GM18499 (cell line): ENCODE measurements around the gene KLHL41.
"Not testable (repeated sequence)": the region's sequence is repeated elsewhere in the genome, so short reads cannot be mapped to it uniquely, and the experiment has no call there.

ENCODE experiments used
- ATAC-seq: cut with Tn5 transposase; IDR thresholded peaks from one replicate; pipeline ENCODE4 v1.9.1; 2021; ENCODE audit warnings: moderate number of reproducible peaks; ENCODE audit not compliant: insufficient read depth, unreplicated experiment

Gene KLHL41

GRCh38 chr2:169570752-169571151 is 61.2 kb downstream of the KLHL41 start:
- ATAC-seq: not testable (repeated sequence)

- no peak for ATAC-seq
Observed at GRCh38 chr2:169571571-169571970, 62.1 kb downstream of the KLHL41 start.

GRCh38 chr2:169572189-169572588 is 62.7 kb downstream of the KLHL41 start:
- ATAC-seq: no peak

- no peak for ATAC-seq
Observed at GRCh38 chr2:169572821-169573159, 63.3 kb downstream of the KLHL41 start.

- ATAC-seq: peak; percentile 98
Observed at GRCh38 chr2:169573160-169573973, 63.9 kb downstream of the KLHL41 start, which contains the start of gene FASTKD1. Gene FASTKD1, minus strand, starts transcription at chr2:169573865. Its CDS starts 1,836 bp downstream, at chr2:169572029.

GRCh38 chr2:169573974-169574299 is 64.4 kb downstream of the KLHL41 start:
- ATAC-seq: peak; percentile 12

GRCh38 chr2:169574539-169574938 is 65.0 kb downstream of the KLHL41 start:
- ATAC-seq: not testable (repeated sequence)

GRCh38 chr2:169575264-169575663 is 65.8 kb downstream of the KLHL41 start:
- ATAC-seq: not testable (repeated sequence)
